ENCODE data around the gene KHSRP. TPM values are rescaled to one million over a fixed set of nuclear protein-coding genes. Genes with fewer than 3 reads are reported as not detected.

Gene KHSRP
- total and polyA plus RNA-seq, 10 of the 15 experiments (the other 5 are each of a cell fraction or from before 2014, with no cell fraction given): 4.8 to 440 (median 82.0) TPM

- no peaks in the 10 kb centered on the region for H3K27me3 ChIP-seq (replicated peaks in 1 of 2; ENCODE audit: control insufficient read depth in 2 of 2, insufficient read depth in 2 of 2, low read length in 1 of 2)
- no peaks in the 10 kb centered on the region for H4K20me1 ChIP-seq (ENCODE audit: control insufficient read depth, insufficient read depth)
- H3K4me1 ChIP-seq (ENCODE audit: control insufficient read depth, insufficient read depth, low read length): peaks cover 11% of the 10 kb centered on the region
- RAD21 ChIA-PET (ENCODE audit: unreplicated experiment): interaction anchor here (1.2 kb wide), 1 partner anchor 22 kb away, joined by 3 read pairs; the partner anchor contains the start of gene ALKBH7
- POLR2A ChIA-PET: interaction anchor here (1.7 kb wide), 1 partner anchor 30 kb away, joined by 5 read pairs; the partner anchor contains the start of gene KHSRP
- peaks cover 0 to 10% of the 10 kb centered on the region in 2 experiments; a peak in 1 of 4 replicates for H3K36me3 ChIP-seq (ENCODE audit: control insufficient read depth in 2 of 2, insufficient read depth in 2 of 2, low read length in 1 of 2)
- no peak for ATAC-seq
- CTCF ChIA-PET: no interaction called here
- no TSS peak for BruUV-seq (replicated peaks)
- peaks cover 22% of the 10 kb centered on the region for H3K79me2 ChIP-seq (ENCODE audit: control insufficient read depth, insufficient read depth, low read length)
- H3K9me3 ChIP-seq (replicated peaks; ENCODE audit: control insufficient read depth, insufficient read depth, low read length): no peaks in the 10 kb centered on the region
- no peak for FAIRE-seq
- intact Hi-C loops (cut with micrococcal nuclease; ENCODE audit: unreplicated experiment): loop anchor here (10.0 kb wide), 1 partner anchor 110 kb away; the partner anchor contains the start of gene TUBB4A
- SMC1A ChIA-PET (ENCODE audit: uncharacterized antibody, unreplicated experiment): interaction anchor here (1.5 kb wide), 1 partner anchor 9 kb away, joined by 3 read pairs; no protein-coding TSS in a partner anchor
- TF ChIP-seq BCL11A (IDR thresholded peaks at IDR 0.05; ENCODE audit: low read depth, low read length): no peak
- TF ChIP-seq RCOR1 (conservative IDR thresholded peaks at IDR 0.05; ENCODE audit: low read depth, low read length): no peak
- no peak for TF ChIP-seq NR2F1 (conservative IDR thresholded peaks at IDR 0.05)
- no peak for TF ChIP-seq SP1 (IDR thresholded peaks at IDR 0.05; ENCODE audit: low read depth, low read length)
- no peak for TF ChIP-seq BCLAF1 (IDR thresholded peaks at IDR 0.05)
- no peak for TF ChIP-seq RAD51 (IDR thresholded peaks at IDR 0.05)
- no peak for TF ChIP-seq PAX8 (IDR thresholded peaks at IDR 0.05)
- TF ChIP-seq SMAD1 (IDR thresholded peaks at IDR 0.05; ENCODE audit: low read depth, partially characterized antibody): no peak
- no peak for TF ChIP-seq RUNX3 (IDR thresholded peaks at IDR 0.05; ENCODE audit: low read length)
- TF ChIP-seq MEF2B (IDR thresholded peaks at IDR 0.05; ENCODE audit: partially characterized antibody, poor library complexity, severe bottlenecking): no peak
- no peak for TF ChIP-seq HCFC1 (IDR thresholded peaks at IDR 0.05; ENCODE audit: low read length)
- TF ChIP-seq KLF5 (IDR thresholded peaks at IDR 0.05; ENCODE audit: partially characterized antibody): no peak
- no peak for TF ChIP-seq POU2F2 (IDR thresholded peaks at IDR 0.05; ENCODE audit: borderline replicate concordance, low read depth, low read length)
- TF ChIP-seq ZNF622 (IDR thresholded peaks at IDR 0.05): no peak
- no peak for TF ChIP-seq E4F1 (IDR thresholded peaks at IDR 0.05; ENCODE audit: borderline replicate concordance, partially characterized antibody)
- no peak for TF ChIP-seq ATF3 (IDR thresholded peaks at IDR 0.05; ENCODE audit: borderline replicate concordance, extremely low read depth, low read depth, low read length)
- no peak for TF ChIP-seq USF2 (IDR thresholded peaks at IDR 0.05; ENCODE audit: borderline replicate concordance, low read depth, low read length)
- TF ChIP-seq BMI1 (IDR thresholded peaks at IDR 0.05; ENCODE audit: borderline replicate concordance): no peak
- no peak overlapping the region for H3K27ac ChIP-seq (ENCODE audit: control insufficient read depth, insufficient read depth)
- in situ Hi-C loops (cut with MboI): no loop called here
- no peak overlapping the region for H3K9ac ChIP-seq (ENCODE audit: control insufficient read depth, insufficient read depth, low read length)
- H3K4me2 ChIP-seq (ENCODE audit: control insufficient read depth, insufficient read depth): no peak overlapping the region
- H2AFZ ChIP-seq (ENCODE audit: control insufficient read depth, low read depth, low read length): no peak overlapping the region
- H3K4me3 ChIP-seq: no peak overlapping the region
- WGBS (ENCODE audit: insufficient coverage, insufficient replicate concordance, low lambda C conversion rate, missing lambda C conversion rate): 71% methylated on average over 3 of the region's 3 CpGs
- DNase-seq (ENCODE audit: low read depth, low spot score): no peak
Observed at GRCh38 chr19:6394831-6395230, 29.8 kb downstream of the KHSRP start.

Measured in GM12878 (cell line).